G401 (cell line): ENCODE data around the gene POR. TPM values are rescaled to one million over a fixed set of nuclear protein-coding genes. Genes with fewer than 3 reads are reported as not detected.

Source experiments
- DNase-seq: peaks from one replicate; pipeline ENCODE4 v3.0.0-alpha.2; 2015; ENCODE audit warnings: low spot score
- in situ Hi-C: cut with HindIII; loops from 2 replicates; pipeline ENCODE4 v1.10.0; 2016; ENCODE audit warnings: low sequenced_read_pairs, mixed read lengths
- total RNA-seq: library from RNA; depleted of rRNA; stranded (reverse); fragments of >200 nt; shearing (Covaris generic); gene quantifications from 2 replicates; pipeline ENCODE4 v1.2.3, GENCODE V29; 2014

The POR gene
- total RNA-seq, 1 experiment from 2014 or later = 44.1 TPM

DNA sequence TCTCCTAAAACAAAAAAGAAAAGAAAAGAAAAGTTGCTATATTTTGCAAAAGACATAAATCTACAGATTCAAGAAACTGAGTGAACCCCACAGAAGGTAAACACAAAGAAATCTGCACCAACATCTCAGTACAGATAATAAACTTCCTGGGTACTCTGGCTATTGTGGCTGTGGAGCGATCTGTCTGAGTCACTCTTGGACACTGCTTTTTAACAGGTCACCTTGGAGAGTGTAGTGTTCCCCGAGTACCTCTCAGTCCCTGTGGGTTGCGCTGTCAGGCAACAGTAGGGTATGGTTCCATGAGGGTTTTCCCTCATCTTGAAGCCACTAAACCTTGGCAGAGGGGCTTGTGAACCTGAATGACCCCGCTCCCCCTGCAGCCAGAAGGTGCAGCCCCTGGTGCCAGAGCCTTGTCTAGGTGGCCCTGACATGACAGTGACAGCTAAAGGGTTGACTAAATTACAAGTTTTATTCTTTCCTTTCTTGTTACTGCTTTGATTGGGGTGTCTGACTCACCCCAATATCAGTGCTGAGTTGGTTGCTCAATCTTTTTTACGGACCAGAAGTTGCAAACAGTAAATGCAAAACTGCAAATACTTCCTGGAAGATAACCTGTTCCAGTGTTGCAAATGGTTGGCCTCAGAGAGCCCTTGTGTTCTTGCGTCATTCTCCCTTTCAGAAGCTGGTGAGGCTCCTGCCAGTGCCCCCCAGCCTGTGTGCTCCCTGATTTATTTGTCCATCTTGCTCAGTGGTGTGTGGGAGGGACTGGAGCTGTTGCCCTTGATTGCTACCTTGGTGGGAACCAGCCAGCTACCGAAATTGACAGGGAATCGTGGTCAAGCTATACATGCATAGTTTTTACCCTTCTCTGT lies 30.6 kb downstream of the POR start:
- in situ Hi-C loops = no loop called here

DNA sequence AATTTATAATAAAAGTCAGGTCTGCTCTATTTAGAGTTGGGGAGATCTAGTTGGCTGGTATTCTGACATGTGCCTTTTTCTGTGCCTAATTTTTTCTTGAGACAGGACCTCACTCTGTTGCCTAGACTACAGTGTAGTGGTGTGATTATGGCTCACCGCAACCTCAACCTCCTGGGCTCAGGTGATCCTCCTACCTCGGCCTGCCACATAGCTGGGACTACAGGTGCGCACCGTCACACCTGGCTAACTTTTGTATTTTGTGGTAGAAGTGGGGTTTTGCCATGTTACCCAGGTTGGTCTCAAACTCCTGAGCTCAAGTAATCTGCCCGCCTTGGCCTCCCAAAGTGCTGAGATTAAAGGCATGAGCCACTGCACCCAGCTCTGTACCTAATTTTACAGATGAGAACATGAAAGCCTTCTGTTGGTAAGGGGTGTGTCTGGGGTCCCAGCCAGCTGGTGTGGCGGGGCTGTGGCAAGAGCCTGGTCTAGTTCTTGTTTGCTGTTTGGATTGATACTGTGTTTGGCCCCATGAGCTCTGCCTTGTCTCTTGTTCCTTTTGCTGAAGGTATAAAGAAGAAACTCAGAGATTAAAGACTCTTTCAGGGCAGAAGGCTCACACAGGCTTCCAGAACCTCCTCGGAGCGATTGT lies 31.4 kb downstream of the POR start:
- in situ Hi-C loops = no loop called here
- no peak for DNase-seq

More for the DNA sequence above, 30.6 kb downstream of the POR start:
- no peak for DNase-seq

GRCh38 chr7:75948179-75948578 lies 33.2 kb downstream of the POR start:
- DNase-seq = no peak
- in situ Hi-C loops = no loop called here

GRCh38 chr7:75950111-75950681 lies 35.2 kb downstream of the POR start:
- in situ Hi-C loops = no loop called here
- DNase-seq = no peak

GRCh38 chr7:75951506-75951905 lies 36.6 kb downstream of the POR start:
- DNase-seq = no peak
- in situ Hi-C loops = no loop called here

DNA sequence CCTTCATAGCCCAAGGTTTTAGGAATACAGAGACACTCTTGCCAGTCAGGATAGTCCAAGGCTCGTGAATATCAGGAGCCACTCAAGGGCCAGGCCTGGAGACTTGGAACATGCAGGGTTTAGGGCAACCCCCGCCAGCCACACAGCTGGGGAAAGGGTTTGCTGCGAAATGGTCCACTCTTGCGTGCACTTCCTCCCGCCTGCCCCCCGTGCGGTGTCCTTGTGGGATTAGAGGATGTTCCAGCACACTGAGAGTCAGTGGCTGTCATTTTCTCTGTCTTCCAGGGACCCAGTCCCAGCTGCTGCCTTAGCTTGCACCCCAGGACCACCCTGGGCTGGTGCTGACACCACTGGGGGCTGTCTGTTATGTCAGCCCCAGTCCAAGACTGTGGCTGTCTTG lies 38.5 kb downstream of the POR start:
- no peak for DNase-seq
- in situ Hi-C loops = no loop called here

DNA sequence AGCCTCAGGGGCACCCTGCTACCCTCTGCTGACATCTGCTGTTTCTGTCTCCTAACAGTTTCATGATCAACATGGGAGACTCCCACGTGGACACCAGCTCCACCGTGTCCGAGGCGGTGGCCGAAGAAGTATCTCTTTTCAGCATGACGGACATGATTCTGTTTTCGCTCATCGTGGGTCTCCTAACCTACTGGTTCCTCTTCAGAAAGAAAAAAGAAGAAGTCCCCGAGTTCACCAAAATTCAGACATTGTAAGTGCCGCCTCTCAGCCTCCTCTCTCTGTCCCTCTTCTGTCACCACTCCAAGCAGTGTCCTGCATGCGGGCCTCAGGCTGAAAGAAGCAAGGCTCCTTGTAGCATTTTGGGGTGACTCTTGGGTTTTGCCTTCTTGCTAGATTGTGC lies 39.0 kb downstream of the POR start:
- in situ Hi-C loops = no loop called here
- no peak for DNase-seq

DNA sequence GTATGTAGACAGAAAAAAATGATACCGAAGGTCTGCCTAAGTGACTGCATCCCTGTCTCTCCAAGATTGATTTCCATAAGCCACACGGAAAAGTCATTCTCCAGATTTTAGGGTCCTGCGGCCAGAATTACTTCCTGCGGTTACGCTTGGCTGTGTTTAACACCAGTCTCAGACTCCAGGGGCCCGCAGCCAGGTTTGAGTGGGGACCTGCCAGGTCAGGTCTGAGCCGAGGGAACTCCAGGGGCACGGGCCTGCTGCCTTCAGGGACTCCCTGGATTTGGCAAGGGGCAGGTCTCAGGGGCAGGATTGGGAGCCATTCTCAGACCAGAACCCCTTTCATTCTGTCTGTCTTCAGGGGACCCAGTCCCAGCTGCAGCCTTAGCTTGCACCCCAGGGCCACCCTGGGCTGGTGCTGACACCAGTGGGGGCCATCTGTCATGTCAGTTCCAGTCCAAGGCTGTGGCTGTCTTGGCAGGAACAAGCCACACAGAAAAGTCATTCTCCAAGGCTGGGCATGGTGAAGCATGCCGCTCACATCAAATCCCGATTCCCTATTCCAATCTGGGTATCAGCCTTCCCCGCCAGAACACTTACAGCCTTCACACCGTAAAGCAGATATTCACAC lies 40.5 kb downstream of the POR start:
- DNase-seq = peak; percentile 84
- in situ Hi-C loops = no loop called here

GRCh38 chr7:75957021-75957736 lies 42.2 kb downstream of the POR start:
- in situ Hi-C loops = no loop called here

DNA sequence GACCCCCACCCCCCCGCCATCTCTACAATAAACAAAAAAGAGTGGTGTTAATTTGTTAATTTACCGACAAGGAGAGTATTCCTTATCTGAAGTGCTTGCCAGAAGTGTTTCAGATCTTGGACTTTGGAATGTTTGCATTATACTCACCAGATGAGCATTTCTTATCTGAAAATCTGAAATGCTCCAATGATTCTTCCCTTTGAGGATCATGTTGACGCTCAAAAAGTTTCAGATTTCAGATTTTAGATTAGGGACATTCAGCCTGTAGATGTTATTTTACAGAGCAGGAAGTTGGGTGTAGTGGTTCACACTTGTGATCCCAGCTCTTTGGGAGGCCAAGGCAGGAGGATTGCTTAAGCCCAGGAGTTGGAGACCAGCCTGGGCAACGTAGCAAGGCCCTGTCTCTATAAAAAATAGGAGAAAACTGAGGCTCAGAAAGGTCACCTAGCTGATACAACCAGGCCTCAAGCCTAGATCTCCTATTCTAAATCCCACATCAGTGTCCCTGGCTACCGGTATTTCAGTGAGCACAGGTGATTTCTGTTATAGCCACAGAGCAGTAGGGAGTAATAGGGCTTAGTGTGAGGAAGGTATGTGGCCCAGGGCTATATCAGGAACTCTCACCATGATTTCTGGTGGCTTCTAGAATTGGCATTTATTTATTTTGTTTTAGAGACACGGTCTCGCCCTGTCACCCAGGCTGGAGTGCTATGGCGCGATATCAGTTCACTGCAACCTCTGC lies 44.0 kb downstream of the POR start:
- in situ Hi-C loops = no loop called here
- DNase-seq = no peak

More at GRCh38 chr7:75957021-75957736, 42.2 kb downstream of the POR start:
- DNase-seq = no peak

GRCh38 chr7:75960372-75960771 lies 45.4 kb downstream of the POR start:
- DNase-seq = no peak
- in situ Hi-C loops = no loop called here

DNA sequence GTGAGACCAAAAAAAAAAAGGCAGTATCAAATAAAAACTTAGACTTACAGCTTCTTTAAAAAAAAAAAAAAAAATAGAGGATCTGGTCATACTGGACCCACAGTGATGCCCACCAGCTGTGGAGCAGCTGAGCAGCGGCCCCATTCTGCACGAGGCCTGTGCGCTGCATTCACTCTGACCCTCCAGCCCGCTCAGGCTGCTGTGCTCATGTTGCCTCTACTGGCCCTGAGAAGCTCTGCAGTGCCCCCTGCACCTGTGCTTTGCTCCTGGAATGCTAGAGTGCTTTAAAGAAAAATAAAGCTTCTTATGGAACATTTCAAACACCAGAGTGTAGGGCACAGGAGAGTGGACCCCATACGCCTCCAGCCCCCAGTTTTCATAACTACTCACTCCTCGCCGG lies 46.3 kb downstream of the POR start:
- DNase-seq = no peak
- in situ Hi-C loops = no loop called here

DNA sequence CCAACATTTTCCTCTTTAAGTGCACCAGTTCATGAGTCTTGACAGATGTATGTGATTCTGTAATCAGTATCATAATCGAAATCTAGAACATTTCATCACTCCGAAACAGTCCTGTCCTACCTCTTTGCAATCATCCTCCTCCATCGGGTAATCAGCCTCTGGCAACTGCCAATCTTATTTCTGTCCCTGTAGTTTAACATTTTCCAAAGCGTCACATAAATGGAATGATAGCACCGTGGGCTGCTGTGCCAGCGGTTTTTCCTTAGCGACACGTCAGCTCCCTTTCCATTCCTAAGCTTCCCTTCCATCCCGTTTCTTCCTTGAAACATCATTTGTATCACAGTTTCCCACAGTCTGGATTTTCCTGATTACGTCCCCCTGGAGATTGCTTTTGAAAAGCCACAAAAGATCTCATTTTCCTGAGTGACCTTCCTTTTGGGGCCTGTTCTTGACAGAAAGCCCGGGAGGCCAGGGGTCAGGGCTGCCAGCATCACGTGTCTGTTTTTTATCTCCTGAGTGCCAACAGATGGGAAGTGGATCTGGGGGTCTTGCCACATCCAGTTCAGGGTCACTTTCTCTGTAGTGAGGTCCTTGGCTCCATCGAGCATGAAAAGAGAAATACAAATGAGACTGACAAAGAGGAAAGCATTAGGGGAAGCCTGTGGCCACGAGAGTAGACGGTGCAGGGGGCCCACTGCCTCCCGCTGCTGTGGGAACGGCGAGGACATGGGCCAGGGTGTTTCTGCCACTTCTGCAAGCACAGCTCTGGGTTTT lies 47.8 kb downstream of the POR start:
- in situ Hi-C loops = no loop called here
- no peak for DNase-seq

DNA sequence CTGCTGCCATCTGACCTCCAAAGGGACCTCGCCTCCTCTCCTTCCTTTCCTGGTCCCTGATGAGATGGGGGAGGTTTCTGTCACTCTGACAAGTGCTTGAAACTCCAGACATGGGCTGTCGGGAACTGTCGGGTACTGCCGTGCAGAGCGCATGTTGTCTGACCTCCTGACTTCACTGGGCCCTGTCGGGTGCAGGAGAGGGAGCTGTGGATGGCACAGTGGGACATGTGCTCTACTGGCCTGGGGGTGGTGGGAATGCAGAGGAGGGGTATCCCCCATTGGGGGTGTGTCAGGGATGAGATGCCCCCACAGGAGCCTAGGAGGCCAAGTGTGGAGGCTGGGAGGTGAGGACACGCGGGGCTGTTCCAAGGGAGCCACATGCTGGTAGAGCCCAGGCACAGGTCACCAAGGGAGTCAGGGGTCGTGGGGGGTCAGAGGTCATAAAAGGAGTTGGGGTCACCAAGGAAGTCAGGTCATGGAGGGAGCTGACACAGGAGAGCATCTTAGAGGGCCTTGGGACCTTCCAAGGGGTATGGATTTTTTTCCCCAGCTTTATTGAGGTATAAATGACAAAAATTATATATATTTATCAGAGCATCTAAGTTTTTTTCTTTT lies 48.5 kb downstream of the POR start:
- in situ Hi-C loops = no loop called here
- no peak for DNase-seq

- DNase-seq = no peak
- in situ Hi-C loops = no loop called here
Observed at GRCh38 chr7:75965617-75966016, 50.7 kb downstream of the POR start.

- in situ Hi-C loops = no loop called here
- DNase-seq = no peak
Observed at GRCh38 chr7:75966190-75966961, 51.4 kb downstream of the POR start.

GRCh38 chr7:75967055-75967454 lies 52.1 kb downstream of the POR start:
- no peak for DNase-seq
- in situ Hi-C loops = no loop called here
